Measurements from ENCODE around the gene NIPAL4. TPM values are rescaled to one million over a fixed set of nuclear protein-coding genes. Genes with fewer than 3 reads are reported as not detected.

The NIPAL4 gene
- total RNA-seq, 1 experiment from 2014 or later, result 0.24 TPM

DNA sequence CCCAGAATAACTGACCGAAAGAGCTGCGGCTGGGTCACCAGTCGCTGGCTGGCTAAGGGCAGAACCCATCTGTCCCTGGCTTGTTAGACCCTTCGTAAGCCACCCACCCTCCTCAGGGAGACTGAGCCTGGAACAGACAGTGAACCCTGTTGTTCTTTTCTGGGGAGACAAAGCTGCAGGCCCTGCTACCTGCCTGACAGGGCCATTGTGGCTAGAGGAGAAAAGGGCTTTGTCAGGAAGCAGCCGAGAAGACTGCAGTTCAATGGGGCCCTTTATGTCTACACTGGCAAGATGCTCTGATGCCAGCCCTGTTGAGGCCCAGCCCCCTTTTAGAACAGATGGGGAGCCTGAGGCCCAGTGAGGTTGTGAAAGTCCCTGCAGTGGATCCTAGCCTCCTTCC lies 3.7 kb upstream of the NIPAL4 start:
- Histone ChIP-seq H3K9me2 (ENCODE audit: insufficient read depth) (no peaks in the 10 kb centered on the region), H3K4me1 (replicated peaks; ENCODE audit: insufficient read depth) (no peaks in the 10 kb centered on the region), H2AFZ (no peak overlapping the region), H3K79me2 (ENCODE audit: low read depth) (no peaks in the 10 kb centered on the region), H3K27ac (no peak overlapping the region), H4K20me1 (ENCODE audit: insufficient read depth) (no peaks in the 10 kb centered on the region), H3K9me3 (ENCODE audit: insufficient read depth, low read depth) (no peaks in the 10 kb centered on the region), H3K27me3 (ENCODE audit: insufficient read depth, low read depth) (no peaks in the 10 kb centered on the region), H3K36me3 (ENCODE audit: low read depth) (no peaks in the 10 kb centered on the region), H3F3A (ENCODE audit: insufficient read depth, low read depth) (no peaks in the 10 kb centered on the region), H3K4me2 (no peak overlapping the region), H3K4me3 (no peak overlapping the region)
- no TSS peak for BruUV-seq (replicated peaks)
- TF ChIP-seq CTCF (conservative IDR thresholded peaks at IDR 0.05) (no peak), EZH2 (IDR thresholded peaks at IDR 0.05; ENCODE audit: low read depth) (no peak)
- DNase-seq, result no peak
- ChIA-PET CTCF (no interaction called here), POLR2A (ENCODE audit: unreplicated experiment) (no interaction called here)
- intact Hi-C loops (cut with micrococcal nuclease; ENCODE audit: unreplicated experiment), result no loop called here

DNA sequence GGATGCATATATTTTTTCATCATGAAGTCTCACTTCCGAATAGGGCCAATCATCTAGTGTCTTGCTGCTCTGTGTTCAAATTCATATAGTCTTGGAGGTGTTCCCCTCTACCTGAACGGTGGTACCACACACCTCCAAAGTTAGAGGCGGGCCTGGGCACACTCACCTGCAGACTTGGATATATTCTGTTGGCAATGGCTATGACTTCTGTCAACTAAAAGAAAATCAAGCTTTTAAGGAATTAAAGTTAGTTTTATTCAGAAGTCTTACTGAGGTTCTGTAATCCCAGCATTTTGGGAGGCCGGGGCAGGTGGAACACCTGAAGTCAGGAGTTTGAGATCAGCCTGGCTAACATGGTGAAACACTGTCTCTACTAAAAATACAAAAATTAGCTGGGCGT lies 2.6 kb upstream of the NIPAL4 start:
- H3K27me3 ChIP-seq (ENCODE audit: insufficient read depth, low read depth), result no peaks in the 10 kb centered on the region
- no peaks in the 10 kb centered on the region for H3K9me2 ChIP-seq (ENCODE audit: insufficient read depth)
- H3K27ac ChIP-seq, result no peak overlapping the region
- H4K20me1 ChIP-seq (ENCODE audit: insufficient read depth), result no peaks in the 10 kb centered on the region
- no peaks in the 10 kb centered on the region for H3K9me3 ChIP-seq (ENCODE audit: insufficient read depth, low read depth)
- CTCF ChIA-PET, result no interaction called here
- H2AFZ ChIP-seq, result no peak overlapping the region
- H3K4me2 ChIP-seq, result no peak overlapping the region
- BruUV-seq (replicated peaks), result no TSS peak
- TF ChIP-seq CTCF (conservative IDR thresholded peaks at IDR 0.05) (no peak), EZH2 (IDR thresholded peaks at IDR 0.05; ENCODE audit: low read depth) (no peak)
- H3K4me3 ChIP-seq, result no peak overlapping the region
- no peak for DNase-seq
- POLR2A ChIA-PET (ENCODE audit: unreplicated experiment), result interaction anchor here (0.7 kb wide), 1 partner anchor 382 kb away, joined by 3 read pairs; no protein-coding TSS in a partner anchor
- no peaks in the 10 kb centered on the region for H3F3A ChIP-seq (ENCODE audit: insufficient read depth, low read depth)
- H3K36me3 ChIP-seq (ENCODE audit: low read depth), result no peaks in the 10 kb centered on the region
- no peaks in the 10 kb centered on the region for H3K79me2 ChIP-seq (ENCODE audit: low read depth)
- H3K4me1 ChIP-seq (replicated peaks; ENCODE audit: insufficient read depth), result no peaks in the 10 kb centered on the region
- intact Hi-C loops (cut with micrococcal nuclease; ENCODE audit: unreplicated experiment), result no loop called here

DNA sequence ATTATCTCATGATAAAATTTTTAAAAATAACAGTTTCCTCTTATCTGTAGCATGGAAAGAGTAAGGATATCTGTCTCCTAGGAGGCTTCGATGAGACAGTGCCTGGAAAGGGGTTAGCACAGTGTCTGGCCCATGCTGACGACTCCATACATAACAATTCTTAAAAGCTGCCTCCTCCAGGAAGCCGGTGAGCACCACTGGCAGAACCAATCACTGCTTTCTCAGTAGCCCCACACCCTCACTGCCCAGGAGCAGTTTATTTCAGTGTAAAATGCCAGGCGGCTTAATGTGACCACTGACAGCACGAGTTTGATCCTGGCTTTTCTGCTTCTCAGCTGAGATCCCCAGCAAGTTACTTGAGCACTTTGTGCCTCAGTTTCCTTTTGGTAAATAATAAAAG lies 1.2 kb upstream of the NIPAL4 start:
- no peak for DNase-seq
- Histone ChIP-seq H3K79me2 (ENCODE audit: low read depth) (no peaks in the 10 kb centered on the region), H3K27me3 (ENCODE audit: insufficient read depth, low read depth) (no peaks in the 10 kb centered on the region), H3F3A (ENCODE audit: insufficient read depth, low read depth) (no peaks in the 10 kb centered on the region), H4K20me1 (ENCODE audit: insufficient read depth) (no peaks in the 10 kb centered on the region), H3K4me1 (replicated peaks; ENCODE audit: insufficient read depth) (peaks cover 3% of the 10 kb centered on the region), H3K9me2 (ENCODE audit: insufficient read depth) (no peaks in the 10 kb centered on the region), H3K36me3 (ENCODE audit: low read depth) (no peaks in the 10 kb centered on the region), H3K4me2 (no peak overlapping the region), H3K9me3 (ENCODE audit: insufficient read depth, low read depth) (no peaks in the 10 kb centered on the region), H3K27ac (no peak overlapping the region), H2AFZ (no peak overlapping the region), H3K4me3 (no peak overlapping the region)
- intact Hi-C loops (cut with micrococcal nuclease; ENCODE audit: unreplicated experiment), result no loop called here
- BruUV-seq (replicated peaks), result no TSS peak
- ChIA-PET CTCF (no interaction called here), POLR2A (ENCODE audit: unreplicated experiment) (no interaction called here)
- no peak for TF ChIP-seq CTCF (conservative IDR thresholded peaks at IDR 0.05)
- TF ChIP-seq EZH2 (IDR thresholded peaks at IDR 0.05; ENCODE audit: low read depth), result no peak

Data from PC-9 (cell line).